Uterus (tissue), 2 donors: ENCODE measurements around the gene ELAVL3.

ENCODE experiments used
- POLR2A ChIP-seq, 2 donors: fragments of 450-650 bp; IDR thresholded peaks; one replicate each; pipeline ENCODE4 v1.6.1; 2016; ENCODE audit warnings: antibody characterized with exemption in 2 of 2, mild to moderate bottlenecking in 1 of 2, moderate library complexity in 1 of 2
- TF ChIP-seq, protein P1 (sequence below), 4 experiments: fragments of 200-600 bp in 2 of 4; fragments of 450-650 bp in 2 of 4; sonication (generic) in 2 of 4; IDR thresholded peaks; one replicate each; pipeline ENCODE4 v1.5.1; 2016 to 2019; ENCODE audit warnings: antibody characterized with exemption in 4 of 4, mild to moderate bottlenecking in 2 of 4, moderate library complexity in 1 of 4

DNA sequence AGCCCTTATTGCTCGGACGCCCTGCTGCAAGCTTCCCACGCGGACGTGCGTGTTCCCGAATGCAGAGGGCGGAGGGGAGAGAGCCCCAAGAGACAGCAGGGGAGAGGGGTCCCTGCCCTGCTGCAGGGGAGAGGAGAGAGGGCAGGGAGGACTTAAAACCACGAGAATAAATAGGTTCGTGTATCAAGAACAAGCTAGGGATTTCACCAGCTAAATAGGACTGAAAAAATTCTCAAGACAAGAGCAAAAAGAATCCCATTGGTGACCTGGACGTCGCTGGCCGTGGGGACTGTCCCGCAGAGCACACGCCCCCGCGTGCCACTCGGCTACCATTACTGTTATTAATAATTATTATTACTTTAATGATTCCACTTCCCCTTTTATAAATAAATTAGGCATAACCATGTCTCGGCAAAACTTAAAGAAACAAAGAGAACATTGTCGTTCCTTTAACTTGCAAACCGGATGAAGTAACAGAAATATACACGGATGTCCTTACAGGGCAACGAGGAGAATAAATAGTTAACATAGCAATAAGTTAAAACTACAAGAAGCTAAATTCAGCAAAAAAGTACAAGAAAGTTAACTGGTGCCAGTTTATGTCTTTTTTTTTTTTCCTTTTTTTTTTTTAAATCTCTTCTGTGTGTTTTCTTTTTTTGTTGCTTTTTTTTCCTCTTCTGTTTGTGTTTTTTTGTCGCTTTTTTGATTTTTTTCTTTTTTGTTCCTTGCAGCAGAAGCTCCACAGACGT lies 28.8 kb downstream of the ELAVL3 start:
- TF ChIP-seq, protein P1, sequence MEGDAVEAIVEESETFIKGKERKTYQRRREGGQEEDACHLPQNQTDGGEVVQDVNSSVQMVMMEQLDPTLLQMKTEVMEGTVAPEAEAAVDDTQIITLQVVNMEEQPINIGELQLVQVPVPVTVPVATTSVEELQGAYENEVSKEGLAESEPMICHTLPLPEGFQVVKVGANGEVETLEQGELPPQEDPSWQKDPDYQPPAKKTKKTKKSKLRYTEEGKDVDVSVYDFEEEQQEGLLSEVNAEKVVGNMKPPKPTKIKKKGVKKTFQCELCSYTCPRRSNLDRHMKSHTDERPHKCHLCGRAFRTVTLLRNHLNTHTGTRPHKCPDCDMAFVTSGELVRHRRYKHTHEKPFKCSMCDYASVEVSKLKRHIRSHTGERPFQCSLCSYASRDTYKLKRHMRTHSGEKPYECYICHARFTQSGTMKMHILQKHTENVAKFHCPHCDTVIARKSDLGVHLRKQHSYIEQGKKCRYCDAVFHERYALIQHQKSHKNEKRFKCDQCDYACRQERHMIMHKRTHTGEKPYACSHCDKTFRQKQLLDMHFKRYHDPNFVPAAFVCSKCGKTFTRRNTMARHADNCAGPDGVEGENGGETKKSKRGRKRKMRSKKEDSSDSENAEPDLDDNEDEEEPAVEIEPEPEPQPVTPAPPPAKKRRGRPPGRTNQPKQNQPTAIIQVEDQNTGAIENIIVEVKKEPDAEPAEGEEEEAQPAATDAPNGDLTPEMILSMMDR (IDR thresholded peaks at IDR 0.05) = no peak
- TF ChIP-seq POLR2A (IDR thresholded peaks at IDR 0.05) = no peak
